C4-2B (cell line): ENCODE data around the gene SEMA3E.

Source experiments
- ZFX ChIP-seq: fragments of 450-650 bp; IDR thresholded peaks from 2 replicates; pipeline ENCODE4 v1.6.1; 2017
- TF ChIP-seq, protein P1 (sequence below): fragments of 450-650 bp; conservative IDR thresholded peaks from 2 replicates; pipeline ENCODE4 v1.5.1; 2017; ENCODE audit warnings: mild to moderate bottlenecking

GRCh38 chr7:83439026-83439425 is 209.9 kb downstream of the SEMA3E start:
- TF ChIP-seq, protein P1, sequence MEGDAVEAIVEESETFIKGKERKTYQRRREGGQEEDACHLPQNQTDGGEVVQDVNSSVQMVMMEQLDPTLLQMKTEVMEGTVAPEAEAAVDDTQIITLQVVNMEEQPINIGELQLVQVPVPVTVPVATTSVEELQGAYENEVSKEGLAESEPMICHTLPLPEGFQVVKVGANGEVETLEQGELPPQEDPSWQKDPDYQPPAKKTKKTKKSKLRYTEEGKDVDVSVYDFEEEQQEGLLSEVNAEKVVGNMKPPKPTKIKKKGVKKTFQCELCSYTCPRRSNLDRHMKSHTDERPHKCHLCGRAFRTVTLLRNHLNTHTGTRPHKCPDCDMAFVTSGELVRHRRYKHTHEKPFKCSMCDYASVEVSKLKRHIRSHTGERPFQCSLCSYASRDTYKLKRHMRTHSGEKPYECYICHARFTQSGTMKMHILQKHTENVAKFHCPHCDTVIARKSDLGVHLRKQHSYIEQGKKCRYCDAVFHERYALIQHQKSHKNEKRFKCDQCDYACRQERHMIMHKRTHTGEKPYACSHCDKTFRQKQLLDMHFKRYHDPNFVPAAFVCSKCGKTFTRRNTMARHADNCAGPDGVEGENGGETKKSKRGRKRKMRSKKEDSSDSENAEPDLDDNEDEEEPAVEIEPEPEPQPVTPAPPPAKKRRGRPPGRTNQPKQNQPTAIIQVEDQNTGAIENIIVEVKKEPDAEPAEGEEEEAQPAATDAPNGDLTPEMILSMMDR, result no peak
- TF ChIP-seq ZFX, result no peak
